A673 (cell line): Measurements from ENCODE around the gene CPNE1.

Experiments
- CTCF ChIP-seq: fragments of 300-800, 200-600 bp; sonication (generic); conservative IDR thresholded peaks from 2 replicates; pipeline ENCODE4 v1.5.1; 2017; ENCODE audit warnings: low read depth, mild to moderate bottlenecking, antibody characterized with exemption, low read length, moderate library complexity, mixed read lengths
- EZH2 ChIP-seq: fragments of 200-600 bp; sonication (generic); IDR thresholded peaks from 2 replicates; pipeline ENCODE4 v1.6.1; 2017; ENCODE audit warnings: borderline replicate concordance, low read depth, mild to moderate bottlenecking, mixed read lengths, antibody characterized with exemption, low read length; ENCODE audit not compliant: poor library complexity, severe bottlenecking

GRCh38 chr20:35600176-35600992 is 64.3 kb downstream of the CPNE1 start:
- TF ChIP-seq CTCF: no peak
- TF ChIP-seq EZH2: no peak
